IMR-90 (cell line): Measurements from ENCODE around the gene NPBWR2. TPM values are rescaled to one million over a fixed set of nuclear protein-coding genes. Genes with fewer than 3 reads are reported as not detected.

Experiments used
- ATAC-seq: fragments of 200-7000 bp; cut with Tn5 transposase; 2 replicates; pipeline ENCODE4 v1.9.1; 2020; ENCODE audit warnings: low read depth, mild to moderate bottlenecking, moderate library complexity
- BruUV-seq: library from RNA; stranded (reverse); fragments of 400-500 nt; replicated peaks from 2 replicates; lab custom pipeline; 2021; lab: Mats Ljungman, UMichigan
- CTCF ChIA-PET: fragments of 300-600 bp; formaldehyde crosslinking; extraction: SDS; loops from one replicate; lab custom pipeline; 2021; ENCODE audit warnings: antibody characterized with exemption; lab: Yijun Ruan, JAX
- POLR2A ChIA-PET: fragments of 300-600 bp; sonication (Branson Sonifier 250); formaldehyde crosslinking; loops from one replicate; lab custom pipeline; 2022; ENCODE audit warnings: antibody characterized with exemption; ENCODE audit not compliant: unreplicated experiment; lab: Charles Lee
- DNase-seq: peaks from one replicate; pipeline ENCODE4 v3.0.0; 2013
- H2AFZ ChIP-seq: replicated peaks from 2 replicates; pipeline ENCODE3; 2013; ENCODE audit warnings: low read length, mild to moderate bottlenecking; ENCODE audit not compliant: poor library complexity
- H2AK5ac ChIP-seq: 2 replicates; pipeline ENCODE4 v1.6.1; 2013; ENCODE audit warnings: low read depth, low read length, inconsistent platforms
- H2AK9ac ChIP-seq: replicated peaks from 2 replicates; pipeline ENCODE3; 2013; ENCODE audit warnings: mild to moderate bottlenecking, low read depth, low read length, moderate library complexity; ENCODE audit not compliant: poor library complexity
- H2BK120ac ChIP-seq: 2 replicates; pipeline ENCODE4 v1.6.1; 2013; ENCODE audit warnings: low read depth, low read length, inconsistent platforms
- H2BK15ac ChIP-seq: 3 replicates; pipeline ENCODE4 v1.6.1; 2013; ENCODE audit warnings: low read depth, low read length, inconsistent platforms
- H2BK20ac ChIP-seq: 2 replicates; pipeline ENCODE4 v1.6.1; 2013; ENCODE audit warnings: low read depth, mild to moderate bottlenecking, inconsistent platforms, low read length, moderate library complexity
- H2BK5ac ChIP-seq: 2 replicates; pipeline ENCODE4 v1.6.1; 2013; ENCODE audit warnings: mild to moderate bottlenecking, low read depth, low read length, inconsistent platforms; ENCODE audit not compliant: poor library complexity, severe bottlenecking
- H3K14ac ChIP-seq: replicated peaks from 2 replicates; pipeline ENCODE4 v1.6.1; 2013; ENCODE audit warnings: low read depth, low read length, inconsistent platforms
- H3K18ac ChIP-seq: 2 replicates; pipeline ENCODE4 v1.6.1; 2013; ENCODE audit warnings: low read depth, low read length, control low read depth
- H3K23ac ChIP-seq: 2 replicates; pipeline ENCODE4 v1.6.1; 2013; ENCODE audit warnings: low read depth, low read length, inconsistent platforms
- H3K27ac ChIP-seq: 2 replicates; pipeline ENCODE4 v1.5.1; 2013; ENCODE audit warnings: mild to moderate bottlenecking, control low read depth, low read length; ENCODE audit not compliant: insufficient read depth
- H3K27me3 ChIP-seq: 2 replicates; pipeline ENCODE4 v1.6.1; 2013; ENCODE audit warnings: low read length; ENCODE audit not compliant: control insufficient read depth, insufficient read depth
- H3K36me3 ChIP-seq: 2 replicates; pipeline ENCODE4 v1.6.1; 2013; ENCODE audit warnings: low read length, mixed read lengths; ENCODE audit not compliant: control insufficient read depth, insufficient read depth
- H3K4ac ChIP-seq: 2 replicates; pipeline ENCODE4 v1.6.1; 2013; ENCODE audit warnings: low read depth, low read length, inconsistent platforms
- H3K4me1 ChIP-seq: 2 replicates; pipeline ENCODE4 v1.6.1; 2013; ENCODE audit warnings: low read length, mixed read lengths; ENCODE audit not compliant: control insufficient read depth, insufficient read depth
- H3K4me2 ChIP-seq: 2 replicates; pipeline ENCODE4 v1.6.1; 2013; ENCODE audit warnings: low read depth, mild to moderate bottlenecking, control low read depth, low read length, moderate library complexity
- H3K4me3 ChIP-seq: 2 replicates; pipeline ENCODE4 v1.5.1; 2013; ENCODE audit warnings: low read depth, mild to moderate bottlenecking, control low read depth, low read length, moderate library complexity; ENCODE audit not compliant: insufficient read depth
- H3K56ac ChIP-seq: 2 replicates; pipeline ENCODE4 v1.6.1; 2013; ENCODE audit warnings: low read length, inconsistent platforms; ENCODE audit not compliant: insufficient read depth; ENCODE audit errors: extremely low read depth
- H3K79me1 ChIP-seq, 2 experiments: 2 replicates each; pipeline ENCODE4 v1.6.1; 2013; ENCODE audit warnings: low read length in 2 of 2, inconsistent platforms in 1 of 2, low read depth in 1 of 2
- H3K9ac ChIP-seq: 2 replicates; pipeline ENCODE4 v1.6.1; 2013; ENCODE audit warnings: low read depth, low read length, control low read depth
- H3K9me1 ChIP-seq: 2 replicates; pipeline ENCODE4 v1.6.1; 2013; ENCODE audit warnings: low read length, inconsistent platforms; ENCODE audit not compliant: insufficient read depth
- H3K9me3 ChIP-seq: 2 replicates; pipeline ENCODE4 v1.6.1; 2013; ENCODE audit warnings: low read length; ENCODE audit not compliant: control insufficient read depth, insufficient read depth
- H4K20me1 ChIP-seq: 2 replicates; pipeline ENCODE4 v1.6.1; 2013; ENCODE audit warnings: low read length, inconsistent platforms; ENCODE audit not compliant: insufficient read depth
- H4K5ac ChIP-seq: 2 replicates; pipeline ENCODE4 v1.6.1; 2013; ENCODE audit warnings: mild to moderate bottlenecking, low read depth, low read length, control low read depth
- H4K8ac ChIP-seq, 2 experiments: 2 replicates each; pipeline ENCODE4 v1.6.1; 2013; ENCODE audit warnings: low read depth in 2 of 2, low read length in 2 of 2, control low read depth in 1 of 2, inconsistent platforms in 1 of 2
- H4K91ac ChIP-seq: 2 replicates; pipeline ENCODE4 v1.6.1; 2013; ENCODE audit warnings: low read depth, low read length, inconsistent platforms; ENCODE audit not compliant: insufficient read depth
- CEBPB ChIP-seq: IDR thresholded peaks from 2 replicates; pipeline ENCODE4 v1.6.1; 2012; ENCODE audit warnings: low read depth, low read length, improper control_type of control experiment
- CHD1 ChIP-seq: IDR thresholded peaks from 2 replicates; pipeline ENCODE4 v1.6.1; 2012; ENCODE audit warnings: low read depth, low read length, improper control_type of control experiment
- CTCF ChIP-seq: conservative IDR thresholded peaks from 2 replicates; pipeline ENCODE4 v1.5.1; 2012; ENCODE audit warnings: mild to moderate bottlenecking, low read depth, low read length, improper control_type of control experiment
- ELK1 ChIP-seq: fragments of 150-350 bp; IDR thresholded peaks from 2 replicates; pipeline ENCODE4 v1.6.1; 2016; ENCODE audit warnings: low read depth, mild to moderate bottlenecking, low read length, moderate library complexity, borderline replicate concordance
- MAFK ChIP-seq: IDR thresholded peaks from 2 replicates; pipeline ENCODE4 v1.6.1; 2012; ENCODE audit warnings: low read depth, low read length, improper control_type of control experiment
- MAZ ChIP-seq: IDR thresholded peaks from 2 replicates; pipeline ENCODE4 v1.6.1; 2012; ENCODE audit warnings: low read depth, mild to moderate bottlenecking, low read length, improper control_type of control experiment, moderate library complexity, borderline replicate concordance
- MXI1 ChIP-seq: IDR thresholded peaks from 2 replicates; pipeline ENCODE4 v1.6.1; 2012; ENCODE audit warnings: low read depth, mild to moderate bottlenecking, low read length, moderate library complexity, borderline replicate concordance
- NFE2L2 ChIP-seq: fragments of 150-350 bp; IDR thresholded peaks from 2 replicates; pipeline ENCODE4 v1.6.1; 2016; ENCODE audit warnings: low read depth, mild to moderate bottlenecking, low read length
- RAD21 ChIP-seq: IDR thresholded peaks from 2 replicates; pipeline ENCODE4 v1.6.1; 2012; ENCODE audit warnings: low read length, improper control_type of control experiment
- RCOR1 ChIP-seq: IDR thresholded peaks from 2 replicates; pipeline ENCODE4 v1.6.1; 2012; ENCODE audit warnings: mild to moderate bottlenecking, low read length, improper control_type of control experiment; ENCODE audit not compliant: insufficient replicate concordance
- RFX5 ChIP-seq: IDR thresholded peaks from 2 replicates; pipeline ENCODE4 v1.8.0; 2012; ENCODE audit warnings: low read depth, mild to moderate bottlenecking, low read length, moderate library complexity
- SMC3 ChIP-seq: fragments of 150-350 bp; IDR thresholded peaks from 2 replicates; pipeline ENCODE4 v1.6.1; 2016; ENCODE audit warnings: low read depth, mild to moderate bottlenecking, antibody characterized with exemption, low read length, moderate library complexity
- WGBS, 2 experiments: methylation state at CpG; one replicate each; pipeline versions ENCODE4 v1.1.5 to v1.1.7; 2013; ENCODE audit warnings: missing lambda C conversion rate in 2 of 2; ENCODE audit not compliant: insufficient read length in 1 of 2; ENCODE audit errors: extremely low coverage in 2 of 2; 5-methylcytosine and 5-hydroxymethylcytosine counted together
- dilution Hi-C: fragments of 300-500 bp; cut with HindIII; formaldehyde crosslinking; loops from one replicate; pipeline ENCODE4 v1.14.3; 2018; ENCODE audit warnings: low sequenced_read_pairs; ENCODE audit not compliant: unreplicated experiment
- in situ Hi-C: fragments of 300-500 bp; cut with MboI; formaldehyde crosslinking; loops from 3 replicates; pipeline ENCODE4 v1.14.3; 2019; ENCODE audit warnings: low sequenced_read_pairs, inconsistent platforms, mixed read lengths
- intact Hi-C: fragments of 100-400 bp; cut with micrococcal nuclease; formaldehyde crosslinking; loops from 2 replicates; pipeline ENCODE4 v1.10.0; 2022
- polyA plus RNA-seq, 3 experiments: library from polyadenylated mRNA; depleted of rRNA; stranded (reverse); fragments of >200 nt; gene quantifications; 2 replicates each; pipeline ENCODE4 v1.2.3, GENCODE V29; 2012; ENCODE audit warnings: low replicate concordance in 1 of 3
- total RNA-seq: library from RNA; depleted of rRNA; stranded (reverse); fragments of >200 nt; gene quantifications from 2 replicates; pipeline ENCODE4 v1.2.3, GENCODE V29; 2012

Gene NPBWR2
- total and polyA plus RNA-seq, 2 of the 4 experiments (the other 2 are of a cell fraction), result not detected

GRCh38 chr20:64073476-64074183, 33.7 kb downstream of the NPBWR2 start (continued):
- TF ChIP-seq NFE2L2, result no peak

GRCh38 chr20:64072498-64073063, 34.8 kb downstream of the NPBWR2 start:
- H3K36me3 ChIP-seq, result peaks cover 26% of the 10 kb centered on the region; the same call in 1 of the 2 replicates
- no peak overlapping the region for H4K5ac ChIP-seq
- H3K4me2 ChIP-seq, result no peak overlapping the region
- DNase-seq, result no peak
- H4K8ac ChIP-seq, result no peak overlapping the region
- ChIA-PET POLR2A (interaction anchor here (0.9 kb wide), 1 partner anchor 10 kb away, joined by 3 read pairs; the partner anchor contains the start of gene TCEA2), CTCF (no interaction called here)
- H4K91ac ChIP-seq, result no peak overlapping the region
- no peak overlapping the region for H3K56ac ChIP-seq
- H2AK9ac ChIP-seq, result no peak overlapping the region
- H3K14ac ChIP-seq, result no peak overlapping the region
- intact Hi-C loops, result no loop called here
- H3K4me1 ChIP-seq, result no peaks in the 10 kb centered on the region
- H3K79me1 ChIP-seq, result no peaks in the 10 kb centered on the region
- H3K9me1 ChIP-seq, result no peaks in the 10 kb centered on the region
- no peaks in the 10 kb centered on the region for H3K9me3 ChIP-seq
- no peak overlapping the region for H2BK120ac ChIP-seq
- H3K4me3 ChIP-seq, result no peak overlapping the region
- no peak overlapping the region for H2BK5ac ChIP-seq
- dilution Hi-C loops, result no loop called here
- H2AK5ac ChIP-seq, result no peak overlapping the region
- H3K18ac ChIP-seq, result no peak overlapping the region
- no peak for ATAC-seq
- no peak overlapping the region for H2BK20ac ChIP-seq
- no CpG with 5 or more reads among the region's 14 CpGs for WGBS, 2 experiments
- H2BK15ac ChIP-seq, result no peak overlapping the region
- no peak overlapping the region for H2AFZ ChIP-seq
- no peak overlapping the region for H3K9ac ChIP-seq
- H3K27me3 ChIP-seq, result no peaks in the 10 kb centered on the region
- H3K4ac ChIP-seq, result no peak overlapping the region
- H4K20me1 ChIP-seq, result no peaks in the 10 kb centered on the region; the same call in none of the 2 replicates
- no peak overlapping the region for H3K23ac ChIP-seq
- in situ Hi-C loops, result no loop called here
- BruUV-seq, result no TSS peak
- no peak overlapping the region for H3K27ac ChIP-seq
- TF ChIP-seq RCOR1 (no peak), RFX5 (no peak), RAD21 (no peak), CTCF (no peak), CHD1 (no peak), ELK1 (no peak), MXI1 (no peak), NFE2L2 (no peak), SMC3 (no peak), MAZ (no peak), MAFK (no peak), CEBPB (no peak)
